ENCODE results near the gene IRF1. TPM values are rescaled to one million over a fixed set of nuclear protein-coding genes. Genes with fewer than 3 reads are reported as not detected.

The IRF1 gene
- total RNA-seq, 1 donor from 2014 or later, result 58.9 TPM

GRCh38 chr5:132431632-132432031 is 58.9 kb downstream of the IRF1 start:
- no peaks in the 10 kb centered on the region for H3K27me3 Mint-ChIP-seq (ENCODE audit: unreplicated experiment)
- no peaks in the 10 kb centered on the region for H3K9me3 Mint-ChIP-seq (ENCODE audit: unreplicated experiment)
- H3K36me3 Mint-ChIP-seq (ENCODE audit: unreplicated experiment), result peaks cover 11% of the 10 kb centered on the region
- H3K27ac Mint-ChIP-seq (ENCODE audit: unreplicated experiment), result peak overlapping the region; percentile 11
- DNase-seq (ENCODE audit: extremely low spot score, unreplicated experiment), result no peak
- H3K4me1 Mint-ChIP-seq (ENCODE audit: unreplicated experiment), result peaks cover 65% of the 10 kb centered on the region
- H3K4me3 Mint-ChIP-seq (ENCODE audit: unreplicated experiment), result no peak overlapping the region
- TF ChIP-seq CTCF (IDR thresholded peaks at IDR 0.05), result no peak

Other genes starting within 250 kb of the IRF1 start
- 42.7 and 47.8 TPM in 2 replicates for gene PDLIM4, start 233.1 kb downstream of the IRF1 start, total RNA-seq
- gene SLC22A4, start 196.4 kb downstream of the IRF1 start, total RNA-seq, result 1.4 and 2.5 TPM in 2 replicates
- 6.7 and 9.1 TPM in 2 replicates for gene SLC22A5, start 121.1 kb downstream of the IRF1 start, total RNA-seq
- gene IL5, start 52.7 kb upstream of the IRF1 start, total RNA-seq, result not detected in 2 replicates
- gene RAD50, start 66.2 kb upstream of the IRF1 start, total RNA-seq, result 24.7 and 27.5 TPM in 2 replicates
- gene IL13, start 167.4 kb upstream of the IRF1 start, total RNA-seq, result not detected in 2 replicates
- not detected in 2 replicates for gene IL4, start 183.2 kb upstream of the IRF1 start, total RNA-seq
- 15.3 and 21.9 TPM in 2 replicates for gene KIF3A, start 246.8 kb upstream of the IRF1 start, total RNA-seq